ENCODE measurements around the gene ELFN2.
"Not testable (repeated sequence)": the region's sequence is repeated elsewhere in the genome, so short reads cannot be mapped to it uniquely, and the experiment has no call there.

The ELFN2 gene

GRCh38 chr22:37329238-37330140, 97.8 kb downstream of the ELFN2 start:
- no peak for DNase-seq
- no peak overlapping the region for H3K4me3 ChIP-seq (ENCODE audit: low read depth, low read length)
- no peak overlapping the region for H2AK5ac ChIP-seq (ENCODE audit: low read length)
- no peak overlapping the region for H2BK5ac ChIP-seq (ENCODE audit: low read depth, low read length, poor library complexity)
- H2AFZ ChIP-seq (ENCODE audit: insufficient read depth, low read length, poor library complexity) = no peak overlapping the region
- peak overlapping the region; percentile 60 for H2BK12ac ChIP-seq (ENCODE audit: low read length)
- H4K8ac ChIP-seq (ENCODE audit: low read depth, low read length) = no peak overlapping the region
- no peak overlapping the region for H3K4me2 ChIP-seq (ENCODE audit: low read length)
- H3K23ac ChIP-seq (ENCODE audit: low read length) = no peak overlapping the region
- no peak overlapping the region for H3K4ac ChIP-seq (ENCODE audit: low read depth, low read length)
- peak overlapping the region; percentile 67 for H4K91ac ChIP-seq (ENCODE audit: low read depth, low read length)
- WGBS (ENCODE audit: extremely low coverage, insufficient coverage, insufficient read length) = no CpG with 5 or more reads among the region's 14 CpGs
- H3K36me3 ChIP-seq (ENCODE audit: control insufficient read depth in 1 of 2, insufficient read depth in 2 of 2, low read length in 2 of 2) = no peaks in the 10 kb centered on the region
- no peak overlapping the region for H3K18ac ChIP-seq (ENCODE audit: low read length)
- H3K14ac ChIP-seq (ENCODE audit: low read length) = no peak overlapping the region
- no peak overlapping the region for H4K12ac ChIP-seq (ENCODE audit: low read depth, low read length)
- H3K27me3 ChIP-seq (ENCODE audit: insufficient read depth, low read length) = peaks cover 23% of the 10 kb centered on the region
- peaks cover 2% of the 10 kb centered on the region for H3K9me3 ChIP-seq (ENCODE audit: insufficient read depth, low read depth, low read length)
- no peak overlapping the region for H3K9ac ChIP-seq (ENCODE audit: low read length)
- no peak overlapping the region for H2BK120ac ChIP-seq (ENCODE audit: insufficient read depth, low read length, poor library complexity)
- H3K79me2 ChIP-seq (ENCODE audit: control insufficient read depth, insufficient read depth, low read length, poor library complexity) = no peaks in the 10 kb centered on the region
- H3K79me1 ChIP-seq (ENCODE audit: low read length) = peaks cover 3% of the 10 kb centered on the region
- H3K27ac ChIP-seq (ENCODE audit: low read depth, low read length) = no peak overlapping the region
- no peaks in the 10 kb centered on the region for H3K4me1 ChIP-seq (ENCODE audit: control insufficient read depth in 1 of 2, insufficient read depth in 2 of 2, low read length in 2 of 2)

- WGBS (ENCODE audit: extremely low coverage, insufficient coverage, insufficient read length) = no CpG with 5 or more reads among the region's 6 CpGs
- not testable (repeated sequence) for H3K79me2 ChIP-seq (ENCODE audit: control insufficient read depth, insufficient read depth, low read length, poor library complexity); H2BK12ac ChIP-seq (ENCODE audit: low read length); H3K9ac ChIP-seq (ENCODE audit: low read length); H2AFZ ChIP-seq (ENCODE audit: insufficient read depth, low read length, poor library complexity); H3K36me3 ChIP-seq (ENCODE audit: control insufficient read depth in 1 of 2, insufficient read depth in 2 of 2, low read length in 2 of 2); H4K8ac ChIP-seq (ENCODE audit: low read depth, low read length); H3K79me1 ChIP-seq (ENCODE audit: low read length); H2AK5ac ChIP-seq (ENCODE audit: low read length); H4K12ac ChIP-seq (ENCODE audit: low read depth, low read length); H3K27ac ChIP-seq (ENCODE audit: low read depth, low read length); DNase-seq; H3K18ac ChIP-seq (ENCODE audit: low read length); H3K4me2 ChIP-seq (ENCODE audit: low read length); H3K4me3 ChIP-seq (ENCODE audit: low read depth, low read length); H3K14ac ChIP-seq (ENCODE audit: low read length); H2BK120ac ChIP-seq (ENCODE audit: insufficient read depth, low read length, poor library complexity); H2BK5ac ChIP-seq (ENCODE audit: low read depth, low read length, poor library complexity); H3K23ac ChIP-seq (ENCODE audit: low read length); H3K9me3 ChIP-seq (ENCODE audit: insufficient read depth, low read depth, low read length); H3K4ac ChIP-seq (ENCODE audit: low read depth, low read length); H3K4me1 ChIP-seq (ENCODE audit: control insufficient read depth in 1 of 2, insufficient read depth in 2 of 2, low read length in 2 of 2)
- peaks cover 22% of the 10 kb centered on the region for H3K27me3 ChIP-seq (ENCODE audit: insufficient read depth, low read length)
- H4K91ac ChIP-seq (ENCODE audit: low read depth, low read length) = peak overlapping the region; percentile 67
Measured at GRCh38 chr22:37328538-37329237, 98.6 kb downstream of the ELFN2 start.

GRCh38 chr22:37328017-37328416, 99.3 kb downstream of the ELFN2 start:
- WGBS (ENCODE audit: extremely low coverage, insufficient coverage, insufficient read length) = no CpG with 5 or more reads among the region's 8 CpGs
- H3K4me3 ChIP-seq (ENCODE audit: low read depth, low read length) = no peak overlapping the region
- H2BK12ac ChIP-seq (ENCODE audit: low read length) = no peak overlapping the region
- H2AFZ ChIP-seq (ENCODE audit: insufficient read depth, low read length, poor library complexity) = no peak overlapping the region
- H3K23ac ChIP-seq (ENCODE audit: low read length) = no peak overlapping the region
- no peak overlapping the region for H4K91ac ChIP-seq (ENCODE audit: low read depth, low read length)
- H3K36me3 ChIP-seq (ENCODE audit: control insufficient read depth in 1 of 2, insufficient read depth in 2 of 2, low read length in 2 of 2) = no peaks in the 10 kb centered on the region
- peaks cover 2% of the 10 kb centered on the region for H3K9me3 ChIP-seq (ENCODE audit: insufficient read depth, low read depth, low read length)
- H3K79me2 ChIP-seq (ENCODE audit: control insufficient read depth, insufficient read depth, low read length, poor library complexity) = no peaks in the 10 kb centered on the region
- H3K18ac ChIP-seq (ENCODE audit: low read length) = no peak overlapping the region
- no peak overlapping the region for H3K14ac ChIP-seq (ENCODE audit: low read length)
- H2BK120ac ChIP-seq (ENCODE audit: insufficient read depth, low read length, poor library complexity) = no peak overlapping the region
- H3K27ac ChIP-seq (ENCODE audit: low read depth, low read length) = no peak overlapping the region
- no peak overlapping the region for H3K9ac ChIP-seq (ENCODE audit: low read length)
- peaks cover 3% of the 10 kb centered on the region for H3K79me1 ChIP-seq (ENCODE audit: low read length)
- H2BK5ac ChIP-seq (ENCODE audit: low read depth, low read length, poor library complexity) = no peak overlapping the region
- peaks cover 20% of the 10 kb centered on the region for H3K27me3 ChIP-seq (ENCODE audit: insufficient read depth, low read length)
- no peak overlapping the region for H4K12ac ChIP-seq (ENCODE audit: low read depth, low read length)
- no peaks in the 10 kb centered on the region for H3K4me1 ChIP-seq (ENCODE audit: control insufficient read depth in 1 of 2, insufficient read depth in 2 of 2, low read length in 2 of 2)
- peak; percentile 66 to 75 for DNase-seq
- no peak overlapping the region for H3K4ac ChIP-seq (ENCODE audit: low read depth, low read length)
- no peak overlapping the region for H3K4me2 ChIP-seq (ENCODE audit: low read length)
- H4K8ac ChIP-seq (ENCODE audit: low read depth, low read length) = no peak overlapping the region
- H2AK5ac ChIP-seq (ENCODE audit: low read length) = no peak overlapping the region

- WGBS (ENCODE audit: extremely low coverage, insufficient coverage, insufficient read length) = no CpG with 5 or more reads among the region's 7 CpGs
- Histone ChIP-seq H3K14ac (ENCODE audit: low read length) (no peak overlapping the region), H4K8ac (ENCODE audit: low read depth, low read length) (no peak overlapping the region), H3K27me3 (ENCODE audit: insufficient read depth, low read length) (peaks cover 15% of the 10 kb centered on the region), H3K79me1 (ENCODE audit: low read length) (peaks cover 3% of the 10 kb centered on the region), H3K9ac (ENCODE audit: low read length) (no peak overlapping the region), H3K4me3 (ENCODE audit: low read depth, low read length) (no peak overlapping the region), H2BK12ac (ENCODE audit: low read length) (no peak overlapping the region), H3K4ac (ENCODE audit: low read depth, low read length) (no peak overlapping the region), H3K4me1 (ENCODE audit: control insufficient read depth in 1 of 2, insufficient read depth in 2 of 2, low read length in 2 of 2) (no peaks in the 10 kb centered on the region), H3K9me3 (ENCODE audit: insufficient read depth, low read depth, low read length) (peaks cover 2% of the 10 kb centered on the region), H4K91ac (ENCODE audit: low read depth, low read length) (no peak overlapping the region), H3K36me3 (ENCODE audit: control insufficient read depth in 1 of 2, insufficient read depth in 2 of 2, low read length in 2 of 2) (no peaks in the 10 kb centered on the region), H4K12ac (ENCODE audit: low read depth, low read length) (no peak overlapping the region), H3K79me2 (ENCODE audit: control insufficient read depth, insufficient read depth, low read length, poor library complexity) (no peaks in the 10 kb centered on the region), H2BK5ac (ENCODE audit: low read depth, low read length, poor library complexity) (no peak overlapping the region), H2BK120ac (ENCODE audit: insufficient read depth, low read length, poor library complexity) (no peak overlapping the region), H3K4me2 (ENCODE audit: low read length) (no peak overlapping the region), H2AK5ac (ENCODE audit: low read length) (no peak overlapping the region), H3K23ac (ENCODE audit: low read length) (no peak overlapping the region), H3K27ac (ENCODE audit: low read depth, low read length) (no peak overlapping the region), H3K18ac (ENCODE audit: low read length) (no peak overlapping the region), H2AFZ (ENCODE audit: insufficient read depth, low read length, poor library complexity) (no peak overlapping the region)
- peak; percentile 77 to 83 for DNase-seq
Measured at GRCh38 chr22:37326726-37327125, 100.6 kb downstream of the ELFN2 start.

Data from trophoblast cell (in vitro differentiated cells and primary cell).